GM21619 (cell line): Measurements from ENCODE around the gene TNS3.
A peak's percentile ranks its signal among the peaks of the same experiment; 100 is the strongest.

Experiments used
- ATAC-seq: cut with Tn5 transposase; IDR thresholded peaks from one replicate; pipeline ENCODE4 v1.9.1; 2021; ENCODE audit not compliant: unreplicated experiment

Gene TNS3

GRCh38 chr7:47490501-47491265 is 91.2 kb downstream of the TNS3 start:
- ATAC-seq = no peak

- no peak for ATAC-seq
Observed at GRCh38 chr7:47489624-47490023, 92.3 kb downstream of the TNS3 start.

GRCh38 chr7:47488969-47489342 is 93.0 kb downstream of the TNS3 start:
- ATAC-seq = no peak

GRCh38 chr7:47488201-47488968 is 93.5 kb downstream of the TNS3 start:
- no peak for ATAC-seq

- ATAC-seq = no peak
Observed at GRCh38 chr7:47485640-47486435, 96.1 kb downstream of the TNS3 start.

- ATAC-seq = no peak
Observed at GRCh38 chr7:47484923-47485639, 96.8 kb downstream of the TNS3 start.

GRCh38 chr7:47484457-47484856 is 97.5 kb downstream of the TNS3 start:
- ATAC-seq = no peak

- no peak for ATAC-seq
Observed at GRCh38 chr7:47483604-47484273, 98.2 kb downstream of the TNS3 start.

- ATAC-seq = peak; percentile 45
Observed at GRCh38 chr7:47482013-47482875, 99.7 kb downstream of the TNS3 start.

- ATAC-seq = no peak
Observed at GRCh38 chr7:47481541-47482012, 100.3 kb downstream of the TNS3 start.

- ATAC-seq = peak; percentile 56
Observed at GRCh38 chr7:47480576-47481538, 101.1 kb downstream of the TNS3 start.

- ATAC-seq = no peak
Observed at GRCh38 chr7:47479821-47480575, 101.9 kb downstream of the TNS3 start.

GRCh38 chr7:47478926-47479711 is 102.8 kb downstream of the TNS3 start:
- no peak for ATAC-seq

GRCh38 chr7:47478017-47478344 is 103.9 kb downstream of the TNS3 start:
- ATAC-seq = no peak

- no peak for ATAC-seq
Observed at GRCh38 chr7:47477191-47478016, 104.5 kb downstream of the TNS3 start.

GRCh38 chr7:47475880-47476227 is 106.1 kb downstream of the TNS3 start:
- ATAC-seq = no peak
